Activated T-helper 1 cell treated with anti-CD3 and anti-CD28 coated beads, Interleukin-2, amount 50 U/mL, for 16 hours (primary cell): Measurements from ENCODE around the gene RORB.

ENCODE experiments used
- DNase-seq, 2 donors: peaks; one replicate each; pipeline ENCODE4 v3.0.0-alpha.2; 2020; ENCODE audit warnings: low read depth in 1 of 2, low spot score in 1 of 2

The RORB gene

DNA sequence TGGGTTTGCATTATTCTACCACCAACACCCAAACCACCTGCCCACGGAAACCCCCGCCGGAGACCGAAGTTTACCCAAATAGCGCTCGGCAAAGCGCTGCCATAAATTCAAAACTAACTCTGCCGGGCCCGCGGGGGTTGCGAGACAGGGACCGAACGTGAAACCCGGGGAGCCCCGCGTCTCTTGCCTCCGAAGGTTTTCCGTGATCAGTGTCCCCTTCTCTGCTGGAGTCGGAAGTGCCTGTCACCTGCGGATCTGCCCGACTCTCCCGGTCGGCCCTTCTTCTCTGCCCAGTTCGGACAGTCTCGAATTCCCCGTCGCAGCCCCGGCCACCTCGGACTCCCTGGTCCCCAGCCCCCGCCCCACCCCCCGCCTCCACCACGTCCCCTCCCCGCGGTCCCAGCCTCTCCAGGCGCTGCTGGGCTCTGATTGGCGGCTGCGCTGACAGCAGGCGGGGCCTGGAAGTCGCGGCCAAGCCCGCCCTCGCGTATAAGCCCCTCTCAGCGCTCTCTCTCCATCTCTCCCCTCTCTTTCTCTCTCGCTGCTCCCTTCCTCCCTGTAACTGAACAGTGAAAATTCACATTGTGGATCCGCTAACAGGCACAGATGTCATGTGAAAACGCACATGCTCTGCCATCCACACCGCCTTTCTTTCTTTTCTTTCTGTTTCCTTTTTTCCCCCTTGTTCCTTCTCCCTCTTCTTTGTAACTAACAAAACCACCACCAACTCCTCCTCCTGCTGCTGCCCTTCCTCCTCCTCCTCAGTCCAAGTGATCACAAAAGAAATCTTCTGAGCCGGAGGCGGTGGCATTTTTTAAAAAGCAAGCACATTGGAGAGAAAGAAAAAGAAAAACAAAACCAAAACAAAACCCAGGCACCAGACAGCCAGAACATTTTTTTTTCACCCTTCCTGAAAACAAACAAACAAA lies at the start of gene RORB:
Gene RORB (plus strand): TSS at position 517 of the 929 bp plus-strand sequence. CDS start 642 bp downstream, outside the sequence.
- DNase-seq: no peak

DNA sequence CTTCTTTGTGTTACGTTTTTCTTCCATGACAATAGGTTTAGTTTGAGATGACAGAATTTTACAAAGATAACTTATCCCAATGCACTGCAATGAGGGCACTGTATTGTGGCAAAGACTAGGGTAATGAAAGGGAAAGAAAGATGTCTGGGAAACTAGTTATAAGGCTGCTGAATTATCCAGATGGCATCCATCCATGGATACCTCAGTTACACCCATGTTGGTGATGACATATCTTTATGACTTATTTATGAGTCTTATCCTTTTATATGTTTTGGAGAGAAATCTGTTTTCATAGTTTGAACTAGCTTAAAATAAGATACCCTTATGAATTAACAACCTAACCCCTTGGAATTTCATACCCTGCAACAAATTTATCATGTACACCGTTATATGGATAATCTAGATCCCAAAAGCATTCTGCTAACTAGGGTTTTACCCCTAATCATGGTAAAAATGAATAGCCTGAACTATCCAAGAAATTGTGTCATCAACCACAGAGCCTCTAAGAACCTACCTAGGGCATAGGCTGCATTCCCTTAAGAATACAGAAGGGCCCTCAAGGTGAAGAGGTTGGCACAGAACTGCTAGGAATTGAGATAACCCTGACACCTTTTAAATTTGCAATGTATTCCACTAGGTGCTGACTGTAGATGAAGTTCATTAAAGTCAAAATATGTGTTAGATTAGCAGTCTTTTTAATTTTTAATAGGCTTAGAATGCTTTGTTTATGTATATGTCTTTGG lies 49.5 kb upstream of the RORB start:
- DNase-seq: no peak

DNA sequence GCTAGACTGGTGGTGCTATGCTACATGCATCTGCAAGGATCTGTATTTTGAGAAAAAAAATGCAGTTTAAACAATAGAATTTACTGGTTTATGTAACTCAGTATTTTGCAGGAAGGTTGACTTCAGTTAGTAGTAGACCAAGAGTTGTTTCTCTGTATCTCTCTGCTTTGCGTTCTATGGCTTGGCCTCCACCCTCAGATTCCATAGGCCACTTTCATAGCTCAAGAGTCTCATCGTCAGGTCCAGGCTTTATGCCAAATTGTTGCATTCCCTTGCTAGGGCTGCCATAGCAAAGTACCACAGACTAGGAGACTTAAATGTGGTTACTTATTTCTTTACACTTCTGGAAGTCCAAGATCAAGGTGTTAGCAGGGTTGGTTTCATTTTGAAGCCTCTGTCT lies 48.1 kb upstream of the RORB start:
- DNase-seq: no peak

DNA sequence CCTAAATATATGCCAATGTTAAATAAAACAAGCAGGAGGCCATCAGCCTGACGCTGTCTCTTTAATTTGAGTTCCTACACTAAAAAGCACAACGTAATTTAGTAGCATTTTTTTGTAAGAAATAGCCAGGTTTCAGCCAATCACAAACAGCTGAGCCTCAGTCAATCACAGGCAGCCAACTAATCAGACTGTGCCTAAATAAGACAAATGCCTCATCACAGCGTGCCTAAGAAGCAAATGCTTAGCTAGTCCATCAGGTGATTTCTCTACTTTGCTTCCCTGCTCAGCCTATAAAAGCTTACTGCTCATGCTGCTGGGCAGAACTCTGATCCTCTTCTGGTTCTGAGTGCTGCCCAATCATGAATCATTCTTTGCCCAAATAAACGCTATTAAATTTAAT lies 38.3 kb upstream of the RORB start:
- no peak for DNase-seq

DNA sequence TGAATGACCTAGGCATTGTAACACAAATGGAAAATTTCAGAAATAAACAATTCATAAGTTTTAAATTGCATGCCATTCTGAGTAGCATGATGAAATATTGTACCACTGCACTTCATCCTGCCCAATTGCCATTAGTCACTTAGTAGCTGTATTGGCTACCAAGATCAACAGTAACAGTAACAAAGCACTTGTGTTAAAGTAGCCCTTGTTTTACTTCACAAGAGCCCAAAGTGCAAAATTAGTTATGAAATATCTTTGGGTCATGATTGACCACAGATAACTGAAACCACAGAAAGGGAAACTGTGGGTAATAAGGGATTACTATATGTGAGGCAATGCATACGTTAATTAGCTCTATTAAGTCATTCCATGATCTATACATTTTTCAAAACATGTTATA lies 33.3 kb upstream of the RORB start:
- DNase-seq: no peak

DNA sequence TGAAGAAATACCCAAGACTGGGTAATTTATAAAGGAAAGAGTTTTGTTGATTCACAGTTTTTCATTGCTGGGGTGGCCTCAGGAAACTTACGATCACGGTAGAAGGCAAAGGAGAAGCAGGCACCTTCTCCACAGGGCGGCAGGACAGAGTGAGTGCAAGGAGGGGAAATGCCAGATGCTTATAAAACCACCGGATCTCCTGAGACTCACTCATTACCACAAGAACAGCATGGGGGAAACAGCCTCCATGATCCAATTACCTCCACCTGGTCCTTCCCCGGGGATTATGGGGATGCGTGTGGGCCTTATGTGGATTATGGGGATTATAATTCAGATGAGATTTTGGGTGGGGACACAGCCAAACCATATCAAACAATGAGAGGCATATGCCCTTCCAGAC lies 18.5 kb upstream of the RORB start:
- DNase-seq: no peak

DNA sequence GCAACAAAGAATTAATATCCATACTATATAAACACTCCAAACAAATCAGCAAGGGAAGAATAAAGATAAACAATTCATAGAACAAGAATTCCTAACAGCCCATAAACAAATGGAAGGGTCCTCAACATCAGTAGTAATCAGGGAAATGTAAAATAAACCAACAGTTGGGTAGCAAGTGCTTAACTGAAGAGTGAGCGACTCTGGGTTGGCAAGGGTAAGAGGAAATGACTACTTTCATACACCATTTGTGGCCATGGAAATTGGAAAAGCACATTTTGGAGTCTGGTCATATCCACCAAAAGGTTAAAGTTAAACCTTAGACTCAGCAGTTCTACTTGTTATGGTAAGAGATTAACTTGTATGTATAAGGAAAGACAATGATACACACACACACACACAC lies 17.4 kb upstream of the RORB start:
- DNase-seq: no peak

DNA sequence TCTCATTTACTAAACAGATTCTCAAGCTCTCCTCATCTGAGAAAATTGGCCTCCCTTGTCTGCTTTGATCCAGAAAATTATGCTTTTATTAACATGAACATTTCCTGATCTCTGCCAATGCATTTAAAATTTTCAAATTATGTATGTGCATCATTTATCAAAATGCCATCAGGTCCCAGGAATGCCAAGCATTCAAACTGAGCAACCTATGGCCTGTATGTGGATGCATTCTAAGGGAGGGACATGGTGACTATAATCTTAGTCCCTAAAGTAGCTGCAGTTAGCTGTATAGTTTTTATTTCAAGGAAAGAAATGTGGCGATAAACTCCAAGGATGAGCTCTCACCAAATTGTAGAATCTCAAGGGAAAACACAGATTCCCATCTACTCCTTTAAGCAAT lies 9.7 kb upstream of the RORB start:
- DNase-seq: no peak

DNA sequence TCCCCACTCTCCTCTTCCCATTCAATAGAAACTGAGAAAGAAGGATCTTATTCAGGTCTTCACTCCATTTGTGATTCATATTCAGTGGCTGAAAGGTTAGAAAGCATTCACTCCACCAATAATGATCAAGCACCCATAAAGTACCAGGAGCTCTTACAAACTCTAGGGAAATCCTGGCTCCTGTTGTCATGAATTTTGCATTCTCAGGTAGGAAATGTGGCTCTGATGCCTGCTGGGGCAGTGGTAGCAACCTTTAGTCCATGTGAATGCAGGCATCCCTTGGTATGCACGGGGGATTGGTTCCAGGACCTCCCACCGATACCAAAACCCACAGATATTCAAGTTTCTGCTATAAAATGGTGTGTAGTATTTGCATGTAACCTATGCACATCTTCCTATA lies 3.6 kb upstream of the RORB start:
- DNase-seq: no peak

DNA sequence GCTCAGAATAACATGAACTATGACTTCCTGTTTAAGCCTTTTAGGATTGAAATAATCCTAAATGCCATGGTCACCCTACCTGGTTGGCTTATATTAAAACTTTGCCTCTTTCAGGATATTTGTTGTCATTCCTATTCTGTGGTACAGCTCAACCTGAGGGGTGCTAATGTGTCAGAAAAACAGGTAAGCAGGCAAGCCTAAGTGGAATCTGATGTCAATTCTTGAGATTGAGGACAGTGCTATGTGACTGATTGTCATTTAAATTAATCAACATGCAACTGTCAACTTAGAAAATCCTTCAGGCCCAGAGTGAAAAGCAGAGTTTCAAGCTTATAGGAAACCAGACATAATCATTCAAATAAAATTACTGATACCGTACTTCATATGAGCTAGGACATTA lies 2.6 kb upstream of the RORB start:
- no peak for DNase-seq

DNA sequence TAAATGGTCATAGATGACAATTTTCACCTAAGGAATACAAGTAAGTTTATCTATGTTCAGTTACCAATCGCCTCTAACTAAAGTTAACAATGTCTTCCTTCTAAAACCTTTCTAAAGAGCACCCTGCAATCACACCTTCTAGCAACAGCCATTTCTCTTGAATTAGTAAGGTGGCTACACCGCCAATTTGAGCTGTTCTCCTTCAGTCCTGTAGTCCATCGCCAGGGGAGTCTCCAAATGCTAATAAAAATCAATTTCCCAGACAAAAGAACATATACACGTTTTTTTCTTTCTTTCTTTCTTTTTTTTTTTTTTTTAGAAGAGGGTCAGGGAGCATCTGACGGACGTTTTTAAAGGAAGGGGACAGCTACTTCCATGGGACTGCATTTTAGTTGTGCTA lies 729 bp upstream of the RORB start:
- no peak for DNase-seq

DNA sequence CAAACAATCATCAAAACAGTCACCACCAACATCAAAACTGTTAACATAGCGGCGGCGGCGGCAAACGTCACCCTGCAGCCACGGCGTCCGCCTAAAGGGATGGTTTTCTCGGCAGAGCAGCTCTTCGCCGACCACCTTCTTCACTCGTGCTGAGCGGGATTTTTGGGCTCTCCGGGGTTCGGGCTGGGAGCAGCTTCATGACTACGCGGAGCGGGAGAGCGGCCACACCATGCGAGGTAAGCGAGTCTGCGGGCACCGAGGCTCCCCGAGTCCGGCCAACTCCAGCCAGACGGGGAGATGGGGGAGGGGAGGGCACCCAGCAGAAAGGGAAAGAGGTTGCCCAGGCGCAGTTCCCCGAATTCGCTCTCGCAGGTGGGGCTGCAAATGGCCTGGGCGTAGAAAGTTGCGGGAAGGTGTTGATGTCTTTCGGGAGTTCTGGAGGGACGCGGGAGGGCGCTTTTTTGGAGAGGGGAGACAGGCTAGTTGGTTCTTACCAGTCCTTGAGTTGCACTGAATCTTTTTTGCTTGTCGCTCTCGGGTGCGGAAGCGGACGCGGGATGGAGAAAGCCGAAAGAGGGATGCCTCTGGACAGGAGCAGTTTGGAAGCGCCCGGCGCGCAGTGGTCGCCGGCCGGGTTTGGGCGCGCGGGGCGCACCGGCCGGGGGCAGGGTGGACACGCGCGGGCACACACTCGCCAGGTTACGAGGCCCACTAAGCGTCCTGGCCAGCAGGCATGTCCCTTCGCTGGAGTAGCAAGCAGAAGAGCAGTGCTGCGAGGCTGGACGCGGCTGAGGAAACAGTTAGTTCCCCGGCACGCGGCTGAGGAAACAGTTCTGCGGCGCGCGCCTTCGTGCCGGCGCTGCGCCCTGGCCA lies 849 bp downstream of the RORB start:
- no peak for DNase-seq

DNA sequence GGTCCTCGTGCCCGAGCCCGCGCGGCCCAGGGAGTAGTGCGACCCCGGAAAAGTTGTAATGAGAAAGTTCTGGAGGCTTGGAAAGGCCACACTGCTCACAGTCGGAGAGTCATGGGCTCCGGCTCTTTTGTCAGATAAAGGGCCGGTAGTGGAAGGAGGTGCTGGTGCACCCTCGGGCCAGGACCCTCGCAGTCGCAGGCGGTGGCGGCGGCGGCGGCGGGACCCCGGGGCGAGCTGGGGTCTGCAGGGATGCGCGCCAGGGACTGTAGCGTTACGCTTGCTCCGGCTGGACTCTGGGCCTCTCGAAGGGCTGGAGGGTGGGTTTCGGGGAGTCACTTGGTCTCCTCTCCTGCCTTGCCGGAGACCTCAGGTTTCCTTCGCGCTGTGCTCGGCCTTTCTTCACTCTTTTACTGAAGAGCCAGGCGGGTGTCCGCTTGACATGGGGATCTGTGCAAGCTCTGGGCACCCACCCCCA lies 1.5 kb downstream of the RORB start:
- no peak for DNase-seq

DNA sequence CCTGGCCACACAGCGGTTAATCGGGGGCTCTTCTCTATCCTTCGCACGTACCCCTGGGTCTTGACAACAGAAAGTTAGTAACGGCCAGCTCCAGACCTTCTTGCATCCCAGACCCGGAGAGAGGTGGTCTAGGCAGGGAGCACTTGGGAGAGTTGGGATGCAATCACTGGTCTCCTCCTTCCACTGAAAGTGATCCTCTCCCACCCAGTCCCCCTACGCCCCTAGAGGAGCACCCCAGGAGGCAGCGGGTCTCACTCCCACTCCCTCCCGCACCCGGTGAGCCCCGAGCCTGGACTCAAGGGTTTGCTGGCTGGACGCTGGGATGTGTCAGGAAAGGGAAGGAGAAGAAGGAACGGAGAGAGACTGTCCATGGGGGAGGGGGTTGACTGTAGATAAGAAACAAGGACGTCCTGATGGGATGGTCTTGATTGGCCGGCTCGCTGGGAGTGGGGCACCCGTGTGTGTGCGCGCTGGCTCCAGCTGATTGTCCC lies 2.0 kb downstream of the RORB start:
- DNase-seq: no peak

DNA sequence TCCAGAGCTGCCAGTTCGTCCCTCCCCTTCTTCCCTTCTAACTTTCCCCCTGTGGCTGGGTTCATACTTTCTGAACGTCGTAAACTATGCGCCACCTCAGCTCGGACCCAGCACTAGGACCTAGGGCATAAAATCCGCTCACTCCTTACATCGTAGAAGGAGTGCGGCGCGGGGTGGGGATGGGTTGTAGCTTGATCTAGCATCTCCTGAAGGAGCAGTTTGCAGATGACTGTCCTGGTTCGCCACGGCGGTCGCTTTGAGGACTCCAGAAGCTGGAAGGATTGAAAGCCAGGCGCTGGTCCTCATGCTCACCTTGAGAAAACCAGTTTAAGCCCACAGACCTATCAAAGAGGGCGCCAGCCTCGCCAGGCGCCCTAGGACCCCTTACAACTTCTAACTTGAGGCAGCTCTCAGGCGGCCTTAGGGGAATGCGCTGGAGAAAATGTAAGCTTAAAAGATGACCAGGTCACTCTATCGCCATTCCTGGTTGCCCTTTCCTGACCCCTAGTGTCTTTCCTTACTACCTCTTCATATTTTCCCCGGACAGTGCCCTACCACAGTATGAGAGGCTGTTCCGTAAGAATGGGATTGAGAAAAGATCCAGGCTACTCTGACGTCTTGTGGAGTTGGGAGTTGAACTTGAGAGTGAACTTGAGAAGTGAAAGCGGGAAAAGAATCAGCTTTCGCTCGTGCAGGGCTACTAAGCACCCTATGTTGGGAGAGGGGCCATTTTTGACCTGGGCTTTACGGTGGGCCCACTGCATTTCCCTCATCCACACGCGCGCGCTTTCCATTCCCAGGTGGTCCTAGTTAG lies 2.8 kb downstream of the RORB start:
- no peak for DNase-seq

DNA sequence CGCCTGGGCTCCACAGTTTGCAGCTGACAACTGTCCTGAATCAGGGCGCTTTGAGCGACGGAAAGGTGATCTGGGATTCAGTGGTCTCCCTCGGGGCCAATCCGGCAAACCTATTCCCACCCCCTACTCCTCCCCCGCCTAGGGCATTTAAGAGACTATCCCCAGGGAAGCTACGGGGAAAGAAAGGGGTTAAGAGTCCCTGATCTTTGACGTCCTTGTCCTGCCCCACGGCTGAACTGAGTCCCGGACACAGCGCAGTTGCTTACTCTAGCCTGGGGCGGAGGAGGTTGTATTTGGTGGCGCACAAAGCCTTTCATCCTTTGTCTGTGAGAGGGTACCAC lies 3.4 kb downstream of the RORB start:
- DNase-seq: no peak

DNA sequence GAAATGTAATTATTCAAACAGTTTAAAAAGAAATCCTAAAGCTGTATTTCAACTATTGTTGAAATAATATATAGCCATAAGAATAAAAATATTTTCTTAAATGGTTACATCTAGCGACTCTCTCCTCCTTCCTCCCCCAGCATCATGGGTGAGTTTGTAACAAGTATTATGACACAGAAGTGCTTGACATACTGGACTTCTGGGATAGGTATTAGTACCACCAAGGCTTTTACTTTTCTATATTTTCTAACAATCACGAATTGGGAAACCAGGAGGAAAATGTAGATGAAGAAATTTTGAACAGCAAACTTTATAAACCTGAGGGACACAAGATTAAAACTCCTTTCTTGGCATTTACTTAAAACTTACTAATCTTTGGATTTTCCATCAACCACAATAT lies 4.4 kb downstream of the RORB start:
- no peak for DNase-seq

DNA sequence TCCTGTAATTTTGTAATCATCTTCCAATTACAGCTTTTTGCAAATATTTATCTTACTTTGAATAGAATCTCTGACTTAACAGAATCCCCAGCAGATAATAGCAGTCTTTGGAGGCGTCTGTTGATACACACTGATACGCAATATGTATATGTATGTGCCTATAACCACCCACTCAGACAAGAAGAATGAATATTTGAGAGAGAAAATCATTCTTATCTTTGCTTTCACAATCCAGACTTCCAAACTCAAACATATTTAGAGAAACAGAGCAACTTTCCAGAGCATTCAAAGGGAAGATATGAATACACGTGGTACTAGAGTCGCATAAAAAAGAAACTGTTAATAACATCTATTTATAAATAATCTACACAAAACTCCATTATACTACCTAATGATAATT lies 6.1 kb downstream of the RORB start:
- DNase-seq: no peak

DNA sequence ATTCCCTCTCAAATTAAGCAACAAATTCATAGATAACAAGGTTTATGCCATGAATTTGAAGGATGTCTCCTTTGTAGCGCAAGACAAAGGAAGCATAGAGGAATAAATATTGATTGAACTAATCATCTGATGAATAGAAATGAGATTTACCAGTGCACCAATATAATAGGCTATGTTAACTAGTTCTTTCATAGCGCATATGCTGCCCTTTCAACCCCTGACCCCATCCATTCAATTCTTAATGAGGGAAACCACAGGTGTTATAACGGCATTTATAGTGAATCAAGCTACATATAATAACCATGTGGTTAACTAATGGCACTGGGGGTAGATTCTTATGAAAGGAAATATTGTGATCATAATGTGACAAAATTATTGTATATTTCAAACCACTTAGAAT lies 6.5 kb downstream of the RORB start:
- no peak for DNase-seq

DNA sequence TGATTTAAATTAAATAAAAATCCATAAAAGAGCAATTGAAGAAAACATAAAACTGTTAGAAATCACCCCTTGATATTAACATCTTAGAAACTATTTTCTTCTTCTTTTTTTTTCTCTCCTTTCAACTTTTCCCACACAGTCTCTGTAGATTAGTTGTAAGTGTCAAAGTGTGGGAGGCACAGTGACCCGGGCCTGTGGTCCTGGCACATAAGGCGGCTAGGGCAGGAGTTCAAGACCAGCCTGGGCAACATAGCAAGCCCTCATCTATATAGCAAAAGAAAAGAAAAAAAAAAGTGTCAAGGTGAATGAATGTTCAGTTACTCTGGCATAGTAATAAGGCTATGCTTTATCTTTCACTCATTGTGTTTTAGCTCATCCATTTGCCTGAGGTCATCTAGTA lies 14.2 kb downstream of the RORB start:
- DNase-seq: no peak

DNA sequence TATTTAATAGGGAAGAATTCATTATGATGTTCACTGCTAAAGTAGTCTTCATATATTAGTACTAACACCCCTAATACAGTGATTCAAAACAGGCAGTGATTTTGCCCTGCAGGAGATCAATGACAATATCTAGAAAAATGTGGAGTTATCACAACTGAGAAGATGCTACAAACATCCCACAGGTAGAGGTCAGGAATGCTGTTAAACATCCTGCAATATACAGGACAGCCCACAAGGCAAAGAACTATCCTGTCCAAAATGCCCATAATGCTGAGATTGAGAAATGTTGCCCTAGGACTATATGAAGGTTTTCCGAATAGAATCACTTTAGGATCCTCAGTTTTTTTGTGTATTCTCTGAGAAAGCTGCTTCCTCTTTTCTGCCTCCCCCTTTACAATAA lies 15.3 kb downstream of the RORB start:
- DNase-seq: no peak
